ENCODE data around the gene NMRK2.
"Not testable (repeated sequence)": the region's sequence is repeated elsewhere in the genome, so short reads cannot be mapped to it uniquely, and the experiment has no call there.

Gene NMRK2, protein sequence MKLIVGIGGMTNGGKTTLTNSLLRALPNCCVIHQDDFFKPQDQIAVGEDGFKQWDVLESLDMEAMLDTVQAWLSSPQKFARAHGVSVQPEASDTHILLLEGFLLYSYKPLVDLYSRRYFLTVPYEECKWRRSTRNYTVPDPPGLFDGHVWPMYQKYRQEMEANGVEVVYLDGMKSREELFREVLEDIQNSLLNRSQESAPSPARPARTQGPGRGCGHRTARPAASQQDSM

DNA sequence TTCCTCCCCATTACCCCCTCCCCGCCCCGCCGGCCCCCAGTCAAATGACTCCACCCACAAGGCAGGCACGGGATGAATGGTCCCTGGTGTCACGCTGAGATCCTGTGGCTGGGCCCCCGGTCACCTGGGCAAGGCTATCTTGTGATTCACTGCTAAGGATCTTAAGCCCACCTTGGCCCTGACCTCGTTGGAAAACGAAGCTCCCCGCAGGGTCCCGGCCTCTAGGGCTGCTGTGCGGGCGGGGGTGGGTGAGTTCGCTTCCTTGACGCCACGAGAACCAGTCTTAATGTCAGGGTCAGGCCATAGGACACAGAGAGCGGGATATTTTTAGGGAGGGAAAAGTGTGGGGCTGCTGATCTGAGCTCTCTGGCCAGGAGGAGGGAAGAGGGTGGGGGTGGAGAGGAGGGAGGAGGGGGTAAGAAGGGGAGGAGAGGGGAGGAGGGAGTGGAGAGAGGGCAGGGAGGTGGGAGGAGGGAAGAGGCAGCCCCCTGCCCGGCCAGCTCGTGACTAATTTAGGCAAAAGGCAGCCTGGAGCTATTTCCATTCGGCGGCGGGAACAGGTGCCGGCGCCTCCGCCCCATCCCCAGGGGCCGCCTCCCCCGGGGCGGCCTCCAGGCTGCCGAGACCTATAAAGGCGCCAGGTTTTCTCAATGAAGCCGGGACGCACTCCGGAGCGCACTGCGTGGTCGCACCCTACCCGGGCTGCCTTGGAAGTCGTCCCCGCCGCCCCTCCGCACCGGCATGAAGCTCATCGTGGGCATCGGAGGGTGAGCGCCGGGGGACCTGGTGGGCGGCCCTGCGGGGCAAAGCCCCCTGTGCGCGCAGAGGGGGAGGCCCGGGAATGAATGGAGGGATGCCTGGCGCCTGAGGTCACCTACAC is at the start of gene NMRK2:
Gene NMRK2 (plus strand): TSS at position 139 of the 880 bp plus-strand sequence. CDS start 603 bp downstream, at position 742.
- no peak for DNase-seq

DNA sequence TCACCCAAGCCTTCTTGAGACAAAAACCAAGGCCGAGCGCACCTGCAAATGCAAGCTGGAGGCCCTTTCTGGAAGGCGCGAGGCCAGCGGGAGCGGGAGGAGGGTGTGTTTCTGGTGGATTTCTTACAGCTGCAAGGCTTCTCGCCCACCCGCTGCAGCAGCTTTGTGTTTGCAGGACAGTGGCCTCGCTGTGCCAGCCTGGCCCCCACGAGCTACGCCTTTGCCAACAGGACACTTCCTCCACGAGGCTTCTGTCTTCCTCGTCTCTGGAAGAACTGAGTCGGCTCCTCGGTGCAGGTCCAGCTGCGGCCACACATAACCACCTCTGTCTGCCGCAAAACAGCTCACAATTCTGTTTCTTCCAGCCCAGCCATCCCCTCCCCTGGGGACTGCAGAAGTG is 42.3 kb upstream of the NMRK2 start:
- DNase-seq: no peak

DNA sequence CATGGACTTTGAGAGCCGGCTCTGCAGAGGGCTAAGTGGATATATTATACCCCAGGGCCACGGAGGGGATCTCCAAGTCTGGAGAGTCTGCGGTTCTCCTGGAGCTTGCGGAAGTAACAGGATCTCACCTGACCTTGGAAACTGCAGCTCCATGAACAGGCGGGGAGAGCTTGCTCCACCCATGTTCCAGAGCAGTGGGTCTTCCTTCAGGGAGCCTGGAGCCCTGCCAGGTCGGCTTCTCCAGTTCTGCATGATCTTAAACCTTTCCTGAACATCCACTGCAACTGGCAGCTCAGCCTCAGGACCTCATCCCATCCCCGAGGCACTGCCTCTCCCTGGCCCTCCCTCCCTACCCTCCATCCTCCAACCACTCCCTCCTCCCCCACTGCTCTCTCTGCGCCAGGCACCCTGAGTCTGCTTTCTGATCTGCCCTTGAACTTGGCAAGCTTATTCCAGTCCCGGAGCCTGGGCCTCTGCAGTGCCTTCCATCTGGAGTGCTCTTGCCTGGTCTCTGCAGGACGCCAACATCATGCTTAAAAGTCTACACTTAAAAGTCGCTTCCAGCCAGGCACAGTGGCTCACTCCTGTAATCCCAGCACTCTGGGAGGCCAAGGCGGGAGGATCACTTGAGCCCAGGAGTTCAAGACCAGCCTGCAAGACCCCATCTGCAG is 39.2 kb upstream of the NMRK2 start:
- DNase-seq: no peak

DNA sequence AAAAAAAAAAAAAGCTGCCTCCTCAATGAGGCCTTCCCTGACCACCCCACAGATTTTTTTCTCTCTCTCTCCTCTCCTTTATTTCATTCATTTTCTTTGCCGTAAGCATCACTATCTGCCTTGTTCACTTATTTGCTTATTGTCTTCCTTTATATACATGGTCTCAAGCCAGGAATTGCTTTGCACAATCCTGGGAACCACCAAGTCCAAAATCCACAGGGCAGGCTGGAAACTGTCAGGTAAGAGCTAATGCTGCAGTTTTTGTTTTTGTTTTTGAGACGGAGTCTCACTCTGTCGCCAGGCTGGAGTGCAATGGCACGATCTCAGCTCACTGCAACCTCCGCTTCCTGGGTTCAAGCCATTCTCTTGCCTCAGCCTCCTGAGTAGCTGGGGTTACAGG is 37.9 kb upstream of the NMRK2 start:
- DNase-seq: not testable (repeated sequence)

DNA sequence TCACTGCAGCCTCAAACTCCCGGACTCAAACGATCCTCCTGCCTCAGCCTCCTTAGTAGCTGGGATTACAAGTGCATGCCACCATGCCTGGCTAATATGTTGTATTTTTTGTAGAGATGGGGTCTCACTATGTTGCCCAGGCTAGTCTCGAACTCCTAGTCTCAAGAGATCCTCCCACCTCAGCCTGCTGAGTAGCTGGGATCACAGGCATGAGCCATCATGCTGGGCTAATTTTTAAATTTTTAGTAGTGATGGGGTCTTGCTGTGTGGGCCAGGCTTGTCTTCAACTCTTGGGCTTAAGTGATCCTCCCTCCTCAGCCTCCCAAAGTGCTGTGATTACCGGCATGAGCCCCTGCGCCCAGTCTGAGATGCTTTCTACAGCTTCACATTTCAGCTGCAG is 37.1 kb upstream of the NMRK2 start:
- no peak for DNase-seq

DNA sequence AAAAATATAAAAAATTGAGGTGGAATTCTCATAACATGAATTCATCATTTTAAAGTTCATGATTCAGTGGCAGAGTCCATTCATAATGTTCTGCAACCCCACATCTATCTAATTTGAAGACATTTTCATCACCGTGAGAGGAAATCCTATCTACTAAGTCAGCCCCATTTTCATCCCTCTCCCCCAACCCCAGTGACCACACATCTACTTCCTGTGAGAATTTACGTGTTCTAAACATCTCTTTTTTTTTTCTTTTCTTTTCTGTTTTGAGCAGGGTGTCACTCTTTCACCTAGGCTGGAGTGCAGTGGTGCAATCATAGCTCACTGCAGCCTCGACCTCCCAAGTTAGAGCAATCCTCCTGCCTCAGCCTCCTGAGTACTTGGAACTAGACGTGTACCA is 34.9 kb upstream of the NMRK2 start:
- DNase-seq: no peak

DNA sequence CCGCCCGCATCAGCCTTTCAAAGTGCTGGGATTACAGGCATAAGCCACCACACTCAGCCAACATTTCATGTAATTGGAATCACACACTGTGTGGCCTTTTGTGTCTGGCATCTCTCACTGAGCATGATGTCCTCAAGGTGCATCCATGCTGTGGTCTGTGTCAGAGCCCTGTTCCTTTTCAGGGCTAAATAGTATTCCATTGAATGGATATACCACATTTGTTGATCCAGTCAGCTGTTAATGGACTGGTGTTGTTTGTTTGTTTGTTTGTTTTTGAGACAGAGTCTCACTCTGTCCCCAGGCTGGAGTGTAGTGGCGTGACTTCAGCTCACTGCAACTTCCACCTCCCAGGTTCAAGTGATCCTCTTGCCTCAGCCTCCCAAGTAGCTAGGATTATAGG is 34.4 kb upstream of the NMRK2 start:
- DNase-seq: no peak

DNA sequence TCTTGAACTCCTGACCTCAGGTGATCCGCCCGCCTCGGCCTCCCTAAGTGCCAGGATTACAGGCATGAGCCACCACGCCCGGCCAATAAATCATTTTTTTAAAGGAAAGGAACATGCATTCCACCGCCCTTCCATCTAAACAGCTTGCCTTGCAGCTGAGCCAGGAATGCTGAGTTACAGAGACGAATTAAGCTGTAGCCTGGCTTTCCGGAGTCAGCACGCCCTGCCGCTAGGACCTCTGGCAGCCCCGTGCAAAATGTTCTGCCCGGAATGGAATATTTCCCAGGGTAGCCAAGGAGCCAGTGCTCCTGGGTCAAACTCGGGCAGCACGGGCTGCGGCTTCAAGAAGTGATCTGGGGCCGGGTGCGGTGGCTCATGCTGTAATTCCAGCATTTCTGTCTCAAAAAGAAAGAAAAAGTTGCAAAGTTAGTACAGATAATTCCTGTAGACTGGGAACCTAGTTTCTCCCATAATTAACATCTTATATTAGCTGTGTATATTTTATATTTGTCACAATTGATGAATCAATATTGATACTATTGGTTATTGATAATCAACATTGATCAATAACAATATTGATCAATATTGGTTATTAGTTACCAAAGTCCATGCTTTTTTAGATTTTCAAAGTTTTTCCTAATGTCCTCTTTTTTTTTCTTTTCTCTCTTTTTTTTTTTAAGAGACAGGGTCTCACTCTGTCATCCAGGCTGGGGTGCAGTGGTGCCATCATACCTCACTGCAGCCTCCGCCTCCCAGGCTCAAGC is 33.2 kb upstream of the NMRK2 start:
- DNase-seq: no peak

DNA sequence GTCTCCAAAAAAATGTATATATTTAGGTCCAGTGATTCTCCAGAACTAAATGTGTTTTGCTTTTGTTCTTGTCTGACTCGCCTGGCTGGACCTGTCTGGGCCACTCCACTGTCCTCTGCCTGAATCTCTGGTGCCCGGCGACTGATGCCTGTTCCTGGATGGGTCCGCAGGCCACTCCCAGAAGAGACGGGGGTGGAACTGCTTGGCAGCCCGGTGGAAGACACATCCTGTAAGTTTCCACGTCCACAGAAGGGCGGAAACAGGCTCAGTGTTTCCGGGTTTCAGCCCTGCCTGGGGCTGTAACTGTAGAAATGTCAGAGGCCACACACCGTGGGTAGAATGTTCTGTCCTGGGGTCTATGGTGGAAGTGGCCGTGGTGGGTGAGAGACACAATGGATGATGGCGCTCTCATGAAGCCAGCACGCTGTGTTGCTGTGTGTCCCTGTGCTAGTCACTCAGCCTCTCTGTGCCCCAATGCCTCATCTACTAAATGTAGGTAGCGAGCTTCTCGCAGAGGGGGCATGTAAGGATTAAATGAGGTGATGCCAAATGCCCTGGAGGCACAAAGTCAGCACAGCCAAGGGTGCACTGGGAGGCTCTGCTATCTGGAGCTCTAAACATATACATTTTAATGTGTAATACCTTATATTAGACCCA is 30.4 kb upstream of the NMRK2 start:
- no peak for DNase-seq

DNA sequence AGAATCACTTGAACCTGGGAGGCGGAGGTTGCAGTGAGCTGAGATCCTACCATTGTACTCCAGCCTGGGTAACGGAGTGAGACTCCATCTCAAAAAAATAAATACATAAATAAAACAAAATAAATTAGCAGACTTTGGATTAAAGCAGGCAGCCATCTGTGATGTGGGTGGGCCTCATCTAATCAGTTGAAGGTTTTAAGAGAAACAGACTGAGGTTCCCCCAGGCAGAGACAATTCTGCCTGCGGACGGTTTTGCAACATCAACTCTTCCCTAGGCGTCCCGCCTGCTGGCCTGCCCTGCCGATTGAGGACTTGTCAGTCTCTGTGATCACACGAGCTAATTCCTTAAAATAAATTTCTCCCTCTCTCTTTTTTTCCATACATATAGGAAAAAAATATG is 28.6 kb upstream of the NMRK2 start:
- no peak for DNase-seq

DNA sequence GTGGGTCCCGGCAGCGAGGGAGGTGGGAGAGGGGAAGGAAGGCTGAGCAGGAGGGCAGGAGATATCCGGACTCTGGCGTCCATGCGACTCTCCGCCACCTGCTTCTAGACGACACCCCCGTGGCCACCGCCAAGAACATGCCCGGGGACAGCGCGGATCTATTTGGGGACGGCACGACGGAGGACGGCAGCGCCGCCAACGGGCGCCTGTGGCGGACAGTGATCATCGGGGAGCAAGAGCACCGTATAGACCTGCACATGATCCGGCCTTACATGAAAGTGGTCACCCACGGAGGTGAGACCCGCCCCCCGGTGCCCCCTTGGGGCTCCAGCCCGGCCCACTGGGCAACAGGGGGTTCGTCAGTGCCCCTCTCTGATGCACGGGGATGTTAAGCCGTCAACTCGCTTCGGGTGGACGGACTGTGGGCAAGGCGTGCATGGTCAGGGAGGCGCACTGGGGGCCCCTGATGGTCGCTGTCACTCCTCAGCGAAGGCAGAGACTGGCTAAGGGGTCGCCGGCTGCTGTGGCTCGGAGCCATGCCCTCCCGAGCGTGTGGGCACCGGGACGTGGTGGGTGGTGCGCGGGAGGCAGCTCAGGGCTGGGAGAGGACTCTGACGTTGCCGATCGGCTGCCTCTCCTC is 25.1 kb upstream of the NMRK2 start:
- no peak for DNase-seq

DNA sequence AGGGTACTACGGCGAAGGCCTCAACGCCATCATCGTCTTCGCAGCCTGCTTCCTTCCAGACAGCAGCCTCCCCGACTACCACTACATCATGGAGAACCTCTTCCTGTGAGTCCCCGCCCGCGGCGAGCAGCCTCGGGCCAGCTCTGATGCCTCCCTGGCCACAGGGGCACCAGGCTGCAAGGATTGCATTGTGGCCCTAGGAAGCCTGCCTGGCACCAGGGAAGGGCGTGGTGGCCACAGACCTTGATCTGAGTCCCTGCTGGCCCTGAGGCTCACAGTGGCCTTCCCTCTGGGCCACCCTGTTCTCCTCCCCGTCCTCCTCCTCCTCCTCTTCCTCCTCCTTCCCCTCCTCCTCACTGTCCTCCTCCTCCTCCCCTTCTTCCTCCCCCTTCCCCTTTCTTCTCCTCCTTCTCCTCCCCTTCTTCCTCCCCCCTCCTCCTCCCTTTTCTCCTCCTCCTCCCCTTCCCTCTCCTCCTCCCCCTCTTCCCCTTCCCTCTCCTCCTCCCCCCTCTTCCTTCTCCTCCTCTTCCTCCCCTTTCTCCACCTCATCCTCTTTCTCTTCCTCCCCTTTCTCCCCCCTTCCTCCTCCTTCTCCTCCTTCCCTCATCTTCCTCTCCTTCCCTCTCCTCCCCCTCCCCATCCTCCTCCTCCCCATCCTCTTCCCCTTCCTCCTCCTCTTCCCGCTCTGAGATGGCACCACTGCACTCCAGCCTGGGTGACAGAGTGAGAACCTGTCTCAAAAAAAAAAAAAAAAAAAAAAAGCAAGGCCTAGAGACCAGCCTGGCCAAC is 24.4 kb upstream of the NMRK2 start:
- no peak for DNase-seq

DNA sequence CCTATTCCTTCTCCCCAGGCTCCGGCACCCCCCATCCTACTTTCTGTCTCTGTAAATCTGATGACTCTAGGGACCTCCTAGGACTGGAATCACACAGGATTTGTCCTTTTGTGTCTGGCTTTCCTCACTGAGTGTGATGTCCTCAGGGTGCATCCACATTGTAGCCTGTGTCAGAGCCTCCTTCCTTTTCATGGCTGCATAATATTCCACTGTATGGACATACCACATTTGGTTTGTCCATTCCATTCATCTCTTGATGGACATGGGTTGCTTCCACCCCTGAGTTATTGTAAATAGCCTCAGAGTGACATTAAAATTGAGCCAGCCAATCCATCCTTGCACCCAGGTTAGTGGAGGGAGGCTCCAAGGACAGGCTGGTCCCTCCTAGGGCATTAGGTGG is 22.8 kb upstream of the NMRK2 start:
- no peak for DNase-seq

DNA sequence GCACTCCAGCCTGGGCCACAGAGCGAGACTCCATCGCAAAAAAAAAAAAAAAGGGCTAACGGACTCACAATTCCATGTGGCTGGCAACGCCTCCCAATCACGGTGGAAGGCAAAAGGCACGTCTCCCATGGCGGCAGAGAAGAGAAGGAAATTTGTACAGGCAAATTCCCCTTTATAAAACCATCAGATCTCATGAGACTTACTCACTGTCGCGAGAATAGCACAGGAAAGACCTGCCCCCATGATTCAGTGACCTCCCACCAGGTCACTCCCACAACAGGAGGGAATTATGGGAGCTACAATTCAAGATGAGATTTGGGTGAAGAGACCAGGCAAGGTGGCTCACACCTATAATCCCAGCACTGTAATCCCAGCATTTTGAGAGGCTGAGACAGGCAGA is 18.7 kb upstream of the NMRK2 start:
- no peak for DNase-seq

DNA sequence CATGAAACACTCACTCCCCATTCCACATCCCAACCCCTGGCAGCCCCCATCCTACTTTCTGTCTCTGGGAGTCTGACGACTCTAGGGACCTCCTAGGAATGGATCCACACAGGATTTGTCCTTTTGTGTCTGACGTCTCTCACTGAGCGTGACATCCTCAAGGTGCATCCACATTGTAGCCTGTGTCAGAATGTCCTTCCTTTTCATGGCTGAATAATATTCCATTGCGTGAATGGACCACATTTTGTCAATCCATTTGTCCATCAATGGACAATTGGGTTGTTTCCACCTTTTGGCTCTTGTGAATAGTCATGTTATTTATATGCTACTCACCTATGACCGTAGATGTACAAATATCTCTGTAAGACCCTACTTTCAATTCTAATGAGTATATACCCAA is 16.8 kb upstream of the NMRK2 start:
- no peak for DNase-seq

DNA sequence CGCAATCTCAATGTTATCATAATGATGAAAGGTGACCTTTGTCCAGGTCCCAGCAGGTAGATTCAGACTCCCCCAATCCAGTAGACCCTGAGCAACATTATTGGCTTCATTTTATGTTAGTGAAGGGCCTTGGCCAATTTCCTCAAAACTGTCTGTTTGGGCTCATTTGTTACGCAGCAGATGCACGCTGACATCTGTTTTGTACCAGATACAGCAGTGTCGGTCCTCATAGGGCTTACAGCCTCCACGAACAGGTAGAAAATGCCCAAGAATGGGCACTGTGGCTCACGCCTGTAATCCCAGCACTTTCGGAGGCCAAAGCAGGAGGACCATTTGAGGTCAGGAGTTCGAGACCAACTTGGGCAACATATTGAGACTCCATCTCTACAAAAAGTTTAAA is 13.1 kb upstream of the NMRK2 start:
- no peak for DNase-seq

DNA sequence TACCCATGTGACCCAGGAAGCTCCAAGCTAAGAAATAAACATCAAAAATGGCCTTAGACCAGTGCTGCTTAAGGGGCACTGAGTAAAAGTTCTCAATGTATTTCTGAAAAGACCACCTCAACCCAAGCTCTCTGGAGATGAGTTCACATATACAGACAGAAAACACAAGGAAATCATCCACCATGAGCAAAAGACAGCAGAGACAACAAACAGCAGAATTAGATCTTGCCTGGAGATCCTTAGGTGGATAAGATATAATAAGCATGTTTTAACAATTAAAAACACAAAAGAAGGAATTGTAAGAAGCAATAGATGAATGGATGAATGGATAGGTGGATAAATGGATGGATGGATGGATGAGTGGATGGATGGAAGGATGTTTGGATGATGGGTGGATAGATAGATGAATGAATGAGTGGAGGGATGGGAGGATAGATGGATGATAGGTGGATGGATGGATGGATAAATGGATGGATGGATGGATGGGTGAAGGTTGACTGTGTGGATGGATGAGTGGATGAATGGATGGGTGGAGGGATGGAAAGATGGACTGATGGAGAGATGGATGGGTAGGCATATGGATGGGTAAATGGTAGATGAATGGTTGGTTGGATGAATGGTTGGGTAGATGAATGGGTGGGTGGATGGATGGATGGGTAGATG is 9.6 kb upstream of the NMRK2 start:
- DNase-seq: no peak

DNA sequence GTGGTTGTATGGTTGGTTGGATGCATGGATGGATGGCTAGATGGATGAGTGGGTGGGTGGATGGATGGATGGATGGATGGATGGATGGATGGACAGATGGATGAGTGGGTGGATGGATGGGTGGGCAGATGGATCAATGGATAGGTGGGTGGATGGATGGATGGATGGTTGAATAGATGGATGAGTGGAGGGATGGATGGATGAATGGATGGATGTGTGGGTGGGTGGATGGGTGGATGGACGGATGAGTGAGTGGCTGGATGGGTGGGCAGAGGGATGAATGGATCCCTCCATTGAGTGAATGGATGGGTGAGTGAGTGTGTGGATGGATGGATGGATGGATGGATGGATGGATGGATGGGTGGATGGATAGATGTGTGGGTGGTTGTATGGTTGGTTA is 9.0 kb upstream of the NMRK2 start:
- DNase-seq: no peak

DNA sequence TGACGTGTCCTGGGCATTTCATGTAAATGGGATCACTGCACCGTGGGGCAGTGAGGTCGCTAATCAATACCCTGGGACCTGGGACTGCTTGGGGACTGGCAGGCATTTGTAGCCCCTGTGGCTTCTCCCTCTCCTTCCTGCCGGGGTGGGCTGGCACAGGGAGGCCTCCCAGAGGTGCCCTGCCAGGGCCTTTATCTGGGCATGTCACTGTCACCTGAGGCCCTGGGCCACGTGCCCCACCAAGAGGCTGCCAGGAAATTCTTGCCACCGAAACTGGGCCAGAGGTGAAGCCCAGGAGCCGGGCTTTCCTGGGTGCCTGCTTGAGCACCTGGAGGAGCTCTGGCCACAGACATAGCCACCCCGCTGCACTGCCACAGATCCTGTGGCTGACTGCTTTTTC is 1.8 kb upstream of the NMRK2 start:
- DNase-seq: no peak

DNA sequence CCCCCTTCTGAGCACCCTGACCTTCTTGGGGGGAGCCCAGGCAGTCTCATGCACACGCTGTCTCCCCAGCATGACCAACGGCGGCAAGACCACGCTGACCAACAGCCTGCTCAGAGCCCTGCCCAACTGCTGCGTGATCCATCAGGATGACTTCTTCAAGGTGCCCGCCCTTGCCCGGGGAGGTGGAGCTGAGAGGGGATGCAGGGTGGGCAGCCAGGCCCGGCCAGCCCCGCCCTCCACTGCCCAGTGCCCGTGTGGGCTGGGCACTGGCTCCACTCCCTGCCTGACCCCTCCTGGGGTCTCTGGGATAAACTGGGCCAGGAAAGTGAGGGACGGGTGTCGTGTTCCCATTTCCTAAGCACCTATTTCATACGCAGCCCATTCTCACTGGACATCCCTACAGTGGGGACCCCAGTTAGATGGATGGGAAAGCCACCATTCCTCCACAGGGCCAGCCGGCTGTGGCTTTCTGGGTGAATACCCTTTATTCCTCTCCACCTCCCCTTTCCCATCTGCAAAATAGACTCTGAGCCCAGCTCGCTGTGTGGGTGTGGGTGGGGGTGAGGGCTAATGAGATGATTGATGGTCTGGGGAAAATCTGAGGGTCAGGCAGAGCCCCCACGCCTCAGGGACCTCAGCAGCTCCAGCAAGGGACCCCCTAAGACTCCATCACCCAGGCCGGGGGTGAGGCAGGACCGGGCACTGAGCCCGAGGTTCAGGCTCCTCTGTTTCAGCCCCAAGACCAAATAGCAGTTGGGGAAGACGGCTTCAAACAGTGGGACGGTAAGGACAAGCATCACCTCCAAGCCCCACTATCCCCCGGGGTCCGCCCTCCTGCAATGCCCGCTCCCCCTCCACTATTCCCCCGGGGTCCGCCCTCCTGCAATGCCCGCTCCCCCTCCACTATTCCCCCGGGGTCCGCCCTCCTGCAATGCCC is 3.9 kb downstream of the NMRK2 start:
- no peak for DNase-seq
